DMS153 treated with DMSO at 0.1 percent for 48 hours (cell line): ENCODE data around the gene MBP.

Experiments used
- DNase-seq: peaks from one replicate; lab custom pipeline; 2025; ENCODE audit not compliant: unreplicated experiment; lab: John Stamatoyannopoulos, UW

The MBP gene

GRCh38 chr18:77086656-77087392, 45.8 kb downstream of the MBP start:
- no peak for DNase-seq

- DNase-seq, result no peak
Measured at GRCh38 chr18:77086034-77086433, 46.5 kb downstream of the MBP start.

GRCh38 chr18:77084688-77085035, 47.9 kb downstream of the MBP start:
- no peak for DNase-seq

GRCh38 chr18:77082316-77082955, 50.1 kb downstream of the MBP start:
- no peak for DNase-seq

GRCh38 chr18:77081390-77081778, 51.2 kb downstream of the MBP start:
- no peak for DNase-seq

GRCh38 chr18:77079954-77080682, 52.5 kb downstream of the MBP start:
- DNase-seq, result no peak

- DNase-seq, result no peak
Measured at GRCh38 chr18:77079088-77079487, 53.5 kb downstream of the MBP start.

GRCh38 chr18:77078690-77079070, 53.9 kb downstream of the MBP start:
- DNase-seq, result no peak

GRCh38 chr18:77077941-77078689, 54.5 kb downstream of the MBP start:
- no peak for DNase-seq

- DNase-seq, result no peak
Measured at GRCh38 chr18:77077401-77077800, 55.2 kb downstream of the MBP start.

GRCh38 chr18:77076111-77076510, 56.5 kb downstream of the MBP start:
- no peak for DNase-seq

GRCh38 chr18:77074431-77074830, 58.2 kb downstream of the MBP start:
- no peak for DNase-seq

GRCh38 chr18:77073336-77074093, 59.1 kb downstream of the MBP start:
- no peak for DNase-seq

- DNase-seq, result no peak
Measured at GRCh38 chr18:77072566-77072965, 60.0 kb downstream of the MBP start.

- DNase-seq, result no peak
Measured at GRCh38 chr18:77071711-77072292, 60.8 kb downstream of the MBP start.

- no peak for DNase-seq
Measured at GRCh38 chr18:77071061-77071460, 61.5 kb downstream of the MBP start.

- DNase-seq, result no peak
Measured at GRCh38 chr18:77070627-77071026, 62.0 kb downstream of the MBP start.

- DNase-seq, result no peak
Measured at GRCh38 chr18:77069931-77070330, 62.7 kb downstream of the MBP start.

GRCh38 chr18:77069482-77069881, 63.1 kb downstream of the MBP start:
- DNase-seq, result no peak
